Fibroblast of pulmonary artery (primary cell): Measurements from ENCODE around the gene ELL2.

Source experiments
- DNase-seq: peaks from one replicate; pipeline ENCODE4 v3.0.0-alpha.2; 2010; ENCODE audit warnings: low read depth
- H3K4me3 ChIP-seq: replicated peaks from 2 replicates; pipeline ENCODE4 v1.5.1; 2011; ENCODE audit warnings: low read depth, mild to moderate bottlenecking, control low read depth, low read length, moderate library complexity
- CTCF ChIP-seq: IDR thresholded peaks from 2 replicates; pipeline ENCODE4 v1.5.1; 2011; ENCODE audit warnings: mild to moderate bottlenecking, control low read depth, low read length, inconsistent platforms; ENCODE audit errors: missing control alignments

The ELL2 gene

GRCh38 chr5:95868136-95868535 lies 93.5 kb downstream of the ELL2 start:
- DNase-seq = no peak
- no peak for TF ChIP-seq CTCF
- H3K4me3 ChIP-seq = no peak overlapping the region

GRCh38 chr5:95866435-95867040 lies 95.1 kb downstream of the ELL2 start:
- DNase-seq = peak; percentile 22
- TF ChIP-seq CTCF = no peak

GRCh38 chr5:95864944-95865504 lies 96.6 kb downstream of the ELL2 start:
- no peak for TF ChIP-seq CTCF
- no peak for DNase-seq
- no peak overlapping the region for H3K4me3 ChIP-seq

More at GRCh38 chr5:95866435-95867040, 95.1 kb downstream of the ELL2 start:
- H3K4me3 ChIP-seq = no peak overlapping the region

GRCh38 chr5:95864456-95864855 lies 97.2 kb downstream of the ELL2 start:
- no peak for DNase-seq
- no peak for TF ChIP-seq CTCF

GRCh38 chr5:95863383-95863757 lies 98.3 kb downstream of the ELL2 start:
- no peak for TF ChIP-seq CTCF
- H3K4me3 ChIP-seq = no peak overlapping the region
- DNase-seq = peak; percentile 81

More at GRCh38 chr5:95864456-95864855, 97.2 kb downstream of the ELL2 start:
- H3K4me3 ChIP-seq = no peak overlapping the region

- no peak overlapping the region for H3K4me3 ChIP-seq
- DNase-seq = no peak
- TF ChIP-seq CTCF = no peak
These were observed 98.8 kb downstream of the ELL2 start for GRCh38 chr5:95862671-95863382.
